Keratinocyte (primary cell): ENCODE measurements around the gene EPHB4. TPM values are rescaled to one million over a fixed set of nuclear protein-coding genes. Genes with fewer than 3 reads are reported as not detected.

ENCODE experiments used
- DNase-seq: peaks from one replicate; pipeline ENCODE4 v3.0.0-alpha.2; 2011; ENCODE audit warnings: low read depth, missing footprints, low spot score
- FAIRE-seq: peaks from 2 replicates; lab custom pipeline; 2011; peaks lifted over from hg19 to GRCh38; lab: Jason Lieb, UNC
- H2AFZ ChIP-seq: 2 replicates; pipeline ENCODE4 v1.6.0; 2012; ENCODE audit warnings: low read length, control low read depth, inconsistent platforms; ENCODE audit not compliant: control insufficient read depth
- H3K27ac ChIP-seq: 2 replicates; pipeline ENCODE4 v1.5.1; 2011; ENCODE audit warnings: low read length; ENCODE audit not compliant: control insufficient read depth, insufficient read depth
- H3K27me3 ChIP-seq: 3 replicates; pipeline ENCODE4 v1.6.0; 2011; ENCODE audit warnings: low read length; ENCODE audit not compliant: control insufficient read depth, insufficient read depth; ENCODE audit errors: extremely low read depth
- H3K36me3 ChIP-seq, 2 experiments: 2 replicates in 1 of 2; 3 replicates in 1 of 2; pipeline ENCODE4 v1.5.1; 2011; ENCODE audit warnings: low read length in 2 of 2, mild to moderate bottlenecking in 1 of 2; ENCODE audit not compliant: control insufficient read depth in 2 of 2, insufficient read depth in 2 of 2; ENCODE audit errors: extremely low read depth in 1 of 2
- H3K4me1 ChIP-seq: 3 replicates; pipeline ENCODE4 v1.5.1; 2011; ENCODE audit warnings: low read length; ENCODE audit not compliant: control insufficient read depth, insufficient read depth; ENCODE audit errors: extremely low read depth
- H3K4me2 ChIP-seq: 3 replicates; pipeline ENCODE4 v1.6.0; 2011; ENCODE audit warnings: low read depth, low read length; ENCODE audit not compliant: control insufficient read depth, insufficient read depth; ENCODE audit errors: extremely low read depth
- H3K4me3 ChIP-seq, 3 experiments: fragments of 200-600 bp in 1 of 3; sonication (generic) in 1 of 3; 2 replicates in 2 of 3; 3 replicates in 1 of 3; pipeline ENCODE4 v1.5.1; 2011 to 2016; ENCODE audit warnings: low read length in 3 of 3, mild to moderate bottlenecking in 3 of 3, control low read depth in 2 of 3, inconsistent platforms in 1 of 3, low read depth in 1 of 3, mixed read lengths in 1 of 3, mixed run types in 1 of 3, moderate library complexity in 1 of 3; ENCODE audit not compliant: control insufficient read depth in 2 of 3, insufficient read depth in 2 of 3; ENCODE audit errors: extremely low read depth in 1 of 3
- H3K79me2 ChIP-seq: 2 replicates; pipeline ENCODE4 v1.6.0; 2012; ENCODE audit warnings: low read length; ENCODE audit not compliant: control insufficient read depth, insufficient read depth
- H3K9ac ChIP-seq: 3 replicates; pipeline ENCODE4 v1.6.0; 2011; ENCODE audit warnings: low read length; ENCODE audit not compliant: control insufficient read depth, insufficient read depth; ENCODE audit errors: extremely low read depth
- H3K9me1 ChIP-seq: 3 replicates; pipeline ENCODE4 v1.6.0; 2011; ENCODE audit warnings: low read length; ENCODE audit not compliant: control insufficient read depth, insufficient read depth; ENCODE audit errors: extremely low read depth
- H3K9me3 ChIP-seq: 2 replicates; pipeline ENCODE4 v1.5.1; 2012; ENCODE audit warnings: low read depth, low read length; ENCODE audit not compliant: control insufficient read depth
- H4K20me1 ChIP-seq: 3 replicates; pipeline ENCODE4 v1.6.0; 2011; ENCODE audit warnings: low read length; ENCODE audit not compliant: control insufficient read depth, insufficient read depth; ENCODE audit errors: extremely low read depth
- CTCF ChIP-seq, 3 experiments: IDR thresholded peaks in 1 of 3; conservative IDR thresholded peaks in 1 of 3; optimal IDR thresholded peaks in 1 of 3; 2 replicates in 2 of 3; 3 replicates in 1 of 3; pipeline versions ENCODE3 to v1.5.1; 2011; ENCODE audit warnings: low read length in 3 of 3, mild to moderate bottlenecking in 3 of 3, moderate library complexity in 2 of 3, control low read depth in 1 of 3, inconsistent platforms in 1 of 3; ENCODE audit not compliant: insufficient read depth in 2 of 3; ENCODE audit errors: extremely low read depth in 1 of 3
- EZH2 ChIP-seq: IDR thresholded peaks from one replicate; pipeline ENCODE4 v1.6.1; 2012; ENCODE audit warnings: inconsistent platforms, mild to moderate bottlenecking, low read length, moderate library complexity
- dilution Hi-C: fragments of 300-500 bp; cut with MboI; formaldehyde crosslinking; loops from one replicate; pipeline ENCODE4 v1.7.0; 2020; ENCODE audit warnings: low sequenced_read_pairs; ENCODE audit not compliant: extremely low pct_ligation_motif_present
- polyA plus RNA-seq, 5 experiments: library from polyadenylated mRNA; depleted of rRNA in 3 of 5; stranded (reverse) in 3 of 5; stranded (forward) in 1 of 5; unstranded in 1 of 5; fragments of >200 nt; gene quantifications; 1 replicate in 1 of 5; 2 replicates in 3 of 5; 3 replicates in 1 of 5; pipeline versions ENCODE4 v1.2.1 to v1.2.3, GENCODE V29; 2011 to 2012; ENCODE audit warnings: missing spikeins in 2 of 5, low read depth in 1 of 5, low replicate concordance in 1 of 5

EPHB4 gene
- polyA plus RNA-seq, 1 donor (not counting 4 experiments of a cell fraction or from before 2014, with no cell fraction given), result 61.4 TPM

GRCh38 chr7:100867040-100867775, 39.9 kb upstream of the EPHB4 start, which contains the start of gene TRIP6:
TRIP6 (plus strand) TSS chr7:100867387; CDS start chr7:100867498, 111 bp downstream.
- DNase-seq, result no peak
- peak; percentile 9 for FAIRE-seq
- H2AFZ ChIP-seq, result no peak within 1 kb of the TSS
- H4K20me1 ChIP-seq, result no peaks in the 10 kb centered on the region
- peaks cover 17 to 24% of the 10 kb centered on the region in 2 experiments for H3K36me3 ChIP-seq
- no peaks in the 10 kb centered on the region for H3K9me3 ChIP-seq
- TF ChIP-seq EZH2, result no peak
- no peak for TF ChIP-seq CTCF (optimal IDR thresholded peaks at IDR 0.05 in 1 of 3, IDR thresholded peaks at IDR 0.05 in 1 of 3, conservative IDR thresholded peaks at IDR 0.05 in 1 of 3; ENCODE audit: extremely low read depth in 1 of 3, insufficient read depth in 2 of 3, low read length in 3 of 3)
- H3K79me2 ChIP-seq, result peaks cover 45% of the 10 kb centered on the region
- H3K27ac ChIP-seq, result peak within 1 kb of the TSS; percentile 95
- peaks cover 30% of the 10 kb centered on the region for H3K4me1 ChIP-seq
- no peaks in the 10 kb centered on the region for H3K9me1 ChIP-seq
- peak within 1 kb of the TSS; percentile 95 for H3K4me2 ChIP-seq
- dilution Hi-C loops, result no loop called here
- peak within 1 kb of the TSS; percentile 99 for H3K9ac ChIP-seq
- no peaks in the 10 kb centered on the region for H3K27me3 ChIP-seq
- peak within 1 kb of the TSS; percentile 89 to 97 (median 95) for H3K4me3 ChIP-seq

- dilution Hi-C loops, result no loop called here
- Histone ChIP-seq H3K9ac (peak overlapping the region; percentile 99), H3K27ac (peak overlapping the region; percentile 95), H3K4me1 (peaks cover 30% of the 10 kb centered on the region), H3K79me2 (peaks cover 44% of the 10 kb centered on the region), H2AFZ (no peak overlapping the region), H3K36me3 (peaks cover 16 to 27% of the 10 kb centered on the region in 2 experiments), H3K4me3 (peak overlapping the region; percentile 89 to 97 (median 95)), H4K20me1 (no peaks in the 10 kb centered on the region), H3K9me1 (no peaks in the 10 kb centered on the region), H3K9me3 (no peaks in the 10 kb centered on the region), H3K4me2 (peak overlapping the region; percentile 95), H3K27me3 (no peaks in the 10 kb centered on the region)
- no peak for DNase-seq
- TF ChIP-seq CTCF (optimal IDR thresholded peaks at IDR 0.05 in 1 of 3, IDR thresholded peaks at IDR 0.05 in 1 of 3, conservative IDR thresholded peaks at IDR 0.05 in 1 of 3; ENCODE audit: extremely low read depth in 1 of 3, insufficient read depth in 2 of 3, low read length in 3 of 3) (no peak), EZH2 (no peak)
- FAIRE-seq, result no peak
Measured at GRCh38 chr7:100866729-100867039, 39.4 kb upstream of the EPHB4 start.
